ENCODE results near the gene NEO1.

NEO1 gene

GRCh38 chr15:73324496-73325170, 272.4 kb downstream of the NEO1 start:
- Histone ChIP-seq H3K27ac (ENCODE audit: low read depth, low read length, poor library complexity, severe bottlenecking) (no peak overlapping the region), H4K20me1 (ENCODE audit: insufficient read depth, low read length) (no peaks in the 10 kb centered on the region), H3K9ac (ENCODE audit: low read length) (no peak overlapping the region), H3F3A (ENCODE audit: insufficient read depth, low read length) (no peaks in the 10 kb centered on the region), H3K4me1 (ENCODE audit: insufficient read depth, low read length, severe bottlenecking) (no peaks in the 10 kb centered on the region), H3K9me2 (ENCODE audit: low read depth, low read length) (no peaks in the 10 kb centered on the region), H3K9me3 (ENCODE audit: low read length) (no peaks in the 10 kb centered on the region), H3K4me3 (ENCODE audit: low read depth, low read length, poor library complexity, severe bottlenecking) (no peak overlapping the region), H3K79me2 (ENCODE audit: insufficient read depth, low read length) (no peaks in the 10 kb centered on the region), H2AFZ (ENCODE audit: low read length) (no peak overlapping the region), H3K27me3 (ENCODE audit: insufficient read depth, low read length) (no peaks in the 10 kb centered on the region), H3K4me2 (ENCODE audit: low read length) (no peak overlapping the region), H3K36me3 (ENCODE audit: insufficient read depth, low read length) (no peaks in the 10 kb centered on the region)
- no peak for TF ChIP-seq EZH2 (IDR thresholded peaks at IDR 0.05; ENCODE audit: borderline replicate concordance, low read length)
- TF ChIP-seq CTCF (IDR thresholded peaks at IDR 0.05; ENCODE audit: low read length): no peak

- no peak overlapping the region for H3K27ac ChIP-seq (ENCODE audit: low read depth, low read length, poor library complexity, severe bottlenecking)
- H3K4me3 ChIP-seq (ENCODE audit: low read depth, low read length, poor library complexity, severe bottlenecking): no peak overlapping the region
- H3K4me2 ChIP-seq (ENCODE audit: low read length): no peak overlapping the region
- H3K9me3 ChIP-seq (ENCODE audit: low read length): no peaks in the 10 kb centered on the region
- no peaks in the 10 kb centered on the region for H3K36me3 ChIP-seq (ENCODE audit: insufficient read depth, low read length)
- 0 out of 2 replicates have a peak, but pooled peaks cover under 1% of the 10 kb centered on the region for H3K27me3 ChIP-seq (ENCODE audit: insufficient read depth, low read length)
- no peak overlapping the region for H2AFZ ChIP-seq (ENCODE audit: low read length)
- H3F3A ChIP-seq (ENCODE audit: insufficient read depth, low read length): no peaks in the 10 kb centered on the region
- no peaks in the 10 kb centered on the region for H3K79me2 ChIP-seq (ENCODE audit: insufficient read depth, low read length)
- TF ChIP-seq EZH2 (IDR thresholded peaks at IDR 0.05; ENCODE audit: borderline replicate concordance, low read length) (no peak), CTCF (IDR thresholded peaks at IDR 0.05; ENCODE audit: low read length) (peak; percentile 27; the same call in 1 of the 2 replicates)
- no peak overlapping the region for H3K9ac ChIP-seq (ENCODE audit: low read length)
- no peaks in the 10 kb centered on the region for H3K9me2 ChIP-seq (ENCODE audit: low read depth, low read length)
- no peaks in the 10 kb centered on the region for H4K20me1 ChIP-seq (ENCODE audit: insufficient read depth, low read length)
- no peaks in the 10 kb centered on the region for H3K4me1 ChIP-seq (ENCODE audit: insufficient read depth, low read length, severe bottlenecking)
These were observed 273.1 kb downstream of the NEO1 start for GRCh38 chr15:73325191-73325861.

- no peak overlapping the region for H3K4me3 ChIP-seq (ENCODE audit: low read depth, low read length, poor library complexity, severe bottlenecking)
- no peak overlapping the region for H3K4me2 ChIP-seq (ENCODE audit: low read length)
- H2AFZ ChIP-seq (ENCODE audit: low read length): no peak overlapping the region
- no peaks in the 10 kb centered on the region for H3K9me2 ChIP-seq (ENCODE audit: low read depth, low read length)
- H3K27ac ChIP-seq (ENCODE audit: low read depth, low read length, poor library complexity, severe bottlenecking): no peak overlapping the region
- H3F3A ChIP-seq (ENCODE audit: insufficient read depth, low read length): no peaks in the 10 kb centered on the region
- no peaks in the 10 kb centered on the region for H3K79me2 ChIP-seq (ENCODE audit: insufficient read depth, low read length)
- no peaks in the 10 kb centered on the region for H3K4me1 ChIP-seq (ENCODE audit: insufficient read depth, low read length, severe bottlenecking)
- no peaks in the 10 kb centered on the region for H3K9me3 ChIP-seq (ENCODE audit: low read length)
- H3K36me3 ChIP-seq (ENCODE audit: insufficient read depth, low read length): no peaks in the 10 kb centered on the region
- no peak overlapping the region for H3K9ac ChIP-seq (ENCODE audit: low read length)
- no peaks in the 10 kb centered on the region for H4K20me1 ChIP-seq (ENCODE audit: insufficient read depth, low read length)
- no peak for TF ChIP-seq CTCF (IDR thresholded peaks at IDR 0.05; ENCODE audit: low read length)
- no peak for TF ChIP-seq EZH2 (IDR thresholded peaks at IDR 0.05; ENCODE audit: borderline replicate concordance, low read length)
- H3K27me3 ChIP-seq (ENCODE audit: insufficient read depth, low read length): 0 out of 2 replicates have a peak, but pooled peaks cover 3% of the 10 kb centered on the region
These were observed 273.9 kb downstream of the NEO1 start for GRCh38 chr15:73326157-73326556.

All from OCI-LY1 (cell line).